ENCODE results near the gene HINT3. TPM values are rescaled to one million over a fixed set of nuclear protein-coding genes. Genes with fewer than 3 reads are reported as not detected.

HINT3 gene
- total and polyA plus RNA-seq, 2 of the 13 experiments (the other 11 are each of a cell fraction or from before 2014, with no cell fraction given) = 3.1 to 22.8 TPM

- TF ChIP-seq FOXP4 (CRISPR knock-in tag; IDR thresholded peaks at IDR 0.05) (no peak), ZKSCAN5 (CRISPR knock-in tag; IDR thresholded peaks at IDR 0.05) (no peak), MIER3 (CRISPR knock-in tag; IDR thresholded peaks at IDR 0.05; ENCODE audit: borderline replicate concordance) (no peak), DMAP1 (CRISPR knock-in tag; IDR thresholded peaks at IDR 0.05) (no peak), ZNF33A (CRISPR knock-in tag; IDR thresholded peaks at IDR 0.05; ENCODE audit: borderline replicate concordance) (no peak), MIER2 (CRISPR knock-in tag; IDR thresholded peaks at IDR 0.05) (0 out of 2 replicates have a peak, but pooled peaks have one; percentile 19), TGIF2 (CRISPR knock-in tag; IDR thresholded peaks at IDR 0.05) (no peak), ZFP82 (CRISPR knock-in tag; IDR thresholded peaks at IDR 0.05; ENCODE audit: borderline replicate concordance) (no peak), RXRB (CRISPR knock-in tag; IDR thresholded peaks at IDR 0.05; ENCODE audit: borderline replicate concordance) (peak; percentile 82; the same call in 1 of the 2 replicates), TBX3 (IDR thresholded peaks at IDR 0.05; ENCODE audit: borderline replicate concordance) (peak; percentile 33; the same call in 1 of the 2 replicates), RCOR2 (CRISPR knock-in tag; IDR thresholded peaks at IDR 0.05) (peak; percentile 66; the same call in 1 of the 2 replicates), THAP9 (CRISPR knock-in tag; IDR thresholded peaks at IDR 0.05; ENCODE audit: borderline replicate concordance) (no peak), HNF4A (CRISPR knock-in tag; IDR thresholded peaks at IDR 0.05) (peak; percentile 86), NFAT5 (CRISPR knock-in tag; IDR thresholded peaks at IDR 0.05) (no peak), ZFP37 (CRISPR knock-in tag; IDR thresholded peaks at IDR 0.05; ENCODE audit: borderline replicate concordance) (no peak), SALL2 (CRISPR knock-in tag; IDR thresholded peaks at IDR 0.05) (no peak), ZNF879 (CRISPR knock-in tag; IDR thresholded peaks at IDR 0.05) (no peak), ZNF572 (CRISPR knock-in tag; IDR thresholded peaks at IDR 0.05) (no peak), NFE2L2 (IDR thresholded peaks at IDR 0.05; ENCODE audit: low read length) (no peak), HES4 (CRISPR knock-in tag; IDR thresholded peaks at IDR 0.05; ENCODE audit: borderline replicate concordance) (no peak), ZNF24 (IDR thresholded peaks at IDR 0.05) (peak; percentile 15; the same call in 1 of the 2 replicates)
These were observed 33.1 kb downstream of the HINT3 start (continued) for GRCh38 chr6:125989631-125990030.
